Transverse colon (tissue), 4 donors: ENCODE measurements around the gene BCL6. TPM values are rescaled to one million over a fixed set of nuclear protein-coding genes. Genes with fewer than 3 reads are reported as not detected.

Source experiments
- DNase-seq: peaks from one replicate; pipeline ENCODE4 v3.0.0-alpha.2; 2019
- H3K27ac ChIP-seq, 4 donors: fragments of 200-600 bp; sonication (generic); 2 replicates each; pipeline ENCODE4 v1.5.1; 2016 to 2018; ENCODE audit warnings: inconsistent platforms in 4 of 4
- H3K27me3 ChIP-seq: fragments of 200-600 bp; sonication (generic); 2 replicates; pipeline ENCODE4 v1.5.1; 2017; ENCODE audit warnings: inconsistent platforms
- H3K36me3 ChIP-seq, 4 donors: fragments of 200-600 bp; sonication (generic); 2 replicates each; pipeline ENCODE4 v1.5.1; 2017 to 2019; ENCODE audit warnings: inconsistent platforms in 4 of 4
- H3K4me1 ChIP-seq, 4 donors: fragments of 200-600 bp; sonication (generic); 2 replicates each; pipeline ENCODE4 v1.5.1; 2017 to 2020; ENCODE audit warnings: inconsistent platforms in 4 of 4
- H3K4me3 ChIP-seq, 4 donors: fragments of 200-600 bp; sonication (generic); 1 replicate in 1 of 4; 2 replicates in 3 of 4; pipeline versions ENCODE4 v1.5.1 to v1.6.1; 2017 to 2019; ENCODE audit warnings: inconsistent platforms in 4 of 4
- H3K9me3 ChIP-seq, 2 donors: fragments of 200-600 bp; sonication (generic); 2 replicates each; pipeline ENCODE4 v1.5.1; 2017 to 2019; ENCODE audit warnings: inconsistent platforms in 2 of 2
- EP300 ChIP-seq: sonication (generic); formaldehyde crosslinking; IDR thresholded peaks from one replicate; pipeline ENCODE4 v1.6.1; 2017; ENCODE audit warnings: antibody characterized with exemption, low read depth
- POLR2A ChIP-seq: fragments of 450-650 bp; IDR thresholded peaks from one replicate; pipeline ENCODE4 v1.6.1; 2016; ENCODE audit warnings: antibody characterized with exemption, mild to moderate bottlenecking, moderate library complexity
- POLR2AphosphoS5 ChIP-seq, 3 donors: sonication (generic); formaldehyde crosslinking; IDR thresholded peaks; one replicate each; pipeline ENCODE4 v1.6.1; 2016; ENCODE audit warnings: antibody characterized with exemption in 3 of 3
- WGBS, 2 donors: methylation state at CpG; one replicate each; pipeline ENCODE4 v1.1.5; 2018; ENCODE audit warnings: low coverage in 1 of 2; 5-methylcytosine and 5-hydroxymethylcytosine counted together
- in situ Hi-C, 4 donors: fragments of 200-750 bp; cut with MboI; loops; one replicate each; pipeline versions ENCODE4 v1.15.0 to v1.15.1; 2017; ENCODE audit warnings: low sequenced_read_pairs in 3 of 4, low pct_ligation_motif_present in 1 of 4, low pct_unique_long_range_greater_than_20kb in 1 of 4
- intact Hi-C: fragments of 100-400 bp; cut with DNase I; formaldehyde crosslinking; loops from one replicate; pipeline ENCODE4 v1.15.1; 2023; ENCODE audit warnings: low total_unique reads
- total RNA-seq, 4 donors: library from RNA; depleted of rRNA; stranded (reverse); fragments of >200 nt; gene quantifications; one replicate each; pipeline ENCODE4 v1.1.0, GENCODE V29; 2016
- TF ChIP-seq, protein P1 (sequence below), 5 experiments: fragments of 200-600 bp in 3 of 5; fragments of 450-650 bp in 2 of 5; sonication (generic) in 3 of 5; IDR thresholded peaks; 1 replicate in 2 of 5; 2 replicates in 3 of 5; pipeline ENCODE4 v1.5.1; 2016 to 2017; ENCODE audit warnings: antibody characterized with exemption in 5 of 5, inconsistent platforms in 3 of 5, mild to moderate bottlenecking in 2 of 5, moderate library complexity in 1 of 5

Gene BCL6
- total RNA-seq, 4 donors from 2014 or later = 18.7 to 65.5 (median 32.5) TPM

DNA sequence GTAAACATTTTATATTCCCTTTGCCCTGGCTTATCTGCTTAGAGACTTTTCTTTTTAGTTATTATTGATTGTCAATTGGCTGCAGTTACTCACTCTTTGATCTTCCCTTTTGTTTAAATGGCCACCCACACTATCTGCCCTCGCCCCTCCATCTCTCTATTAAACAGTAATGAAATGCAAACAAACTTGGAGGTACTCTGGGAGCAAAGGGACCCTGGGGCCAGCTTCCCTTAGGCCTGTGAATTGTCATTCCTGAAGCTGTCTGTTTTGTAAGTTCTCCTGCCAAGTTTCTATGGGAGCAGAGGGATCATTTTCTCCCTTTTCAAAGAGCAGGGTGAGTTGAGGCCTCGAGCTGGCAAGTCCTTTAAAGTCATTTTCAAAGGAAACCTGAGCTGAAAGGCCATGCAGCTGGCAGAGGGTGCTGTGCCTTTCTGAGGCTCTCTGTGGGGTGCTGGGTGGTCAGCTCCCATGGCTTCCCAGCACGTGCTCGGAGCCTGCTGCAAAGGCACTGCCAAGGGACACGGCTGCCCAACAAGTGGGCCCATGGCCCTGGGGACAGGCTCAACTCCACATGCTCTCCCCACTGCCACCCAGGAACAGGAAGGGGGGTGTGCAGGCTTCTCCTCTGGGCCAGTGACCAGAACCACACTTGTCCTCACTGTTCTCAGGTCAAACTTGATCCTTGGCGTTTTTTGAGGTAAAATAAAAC, 25.5 kb downstream of the BCL6 start:
- Histone ChIP-seq H3K4me3 (no peak overlapping the region), H3K36me3 (peaks cover 0 to 40% (median 7%) of the 10 kb centered on the region in 4 donors), H3K27me3 (no peaks in the 10 kb centered on the region), H3K4me1 (peaks cover 0 to 4% (median 0%) of the 10 kb centered on the region in 4 donors), H3K9me3 (no peaks in the 10 kb centered on the region), H3K27ac (peak overlapping the region in 3 of 4 donors; percentile 32 to 53 (median 51))
- 50 to 60% methylated on average over 1 to 6 of the region's 6 CpGs for WGBS, 2 donors
- TF ChIP-seq, protein P1, sequence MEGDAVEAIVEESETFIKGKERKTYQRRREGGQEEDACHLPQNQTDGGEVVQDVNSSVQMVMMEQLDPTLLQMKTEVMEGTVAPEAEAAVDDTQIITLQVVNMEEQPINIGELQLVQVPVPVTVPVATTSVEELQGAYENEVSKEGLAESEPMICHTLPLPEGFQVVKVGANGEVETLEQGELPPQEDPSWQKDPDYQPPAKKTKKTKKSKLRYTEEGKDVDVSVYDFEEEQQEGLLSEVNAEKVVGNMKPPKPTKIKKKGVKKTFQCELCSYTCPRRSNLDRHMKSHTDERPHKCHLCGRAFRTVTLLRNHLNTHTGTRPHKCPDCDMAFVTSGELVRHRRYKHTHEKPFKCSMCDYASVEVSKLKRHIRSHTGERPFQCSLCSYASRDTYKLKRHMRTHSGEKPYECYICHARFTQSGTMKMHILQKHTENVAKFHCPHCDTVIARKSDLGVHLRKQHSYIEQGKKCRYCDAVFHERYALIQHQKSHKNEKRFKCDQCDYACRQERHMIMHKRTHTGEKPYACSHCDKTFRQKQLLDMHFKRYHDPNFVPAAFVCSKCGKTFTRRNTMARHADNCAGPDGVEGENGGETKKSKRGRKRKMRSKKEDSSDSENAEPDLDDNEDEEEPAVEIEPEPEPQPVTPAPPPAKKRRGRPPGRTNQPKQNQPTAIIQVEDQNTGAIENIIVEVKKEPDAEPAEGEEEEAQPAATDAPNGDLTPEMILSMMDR (IDR thresholded peaks at IDR 0.05) = no peak
- TF ChIP-seq POLR2AphosphoS5 (IDR thresholded peaks at IDR 0.05) (no peak), POLR2A (no peak), EP300 (no peak)
- intact Hi-C loops (no loop called here), in situ Hi-C loops (no loop called here)
- DNase-seq = no peak

DNA sequence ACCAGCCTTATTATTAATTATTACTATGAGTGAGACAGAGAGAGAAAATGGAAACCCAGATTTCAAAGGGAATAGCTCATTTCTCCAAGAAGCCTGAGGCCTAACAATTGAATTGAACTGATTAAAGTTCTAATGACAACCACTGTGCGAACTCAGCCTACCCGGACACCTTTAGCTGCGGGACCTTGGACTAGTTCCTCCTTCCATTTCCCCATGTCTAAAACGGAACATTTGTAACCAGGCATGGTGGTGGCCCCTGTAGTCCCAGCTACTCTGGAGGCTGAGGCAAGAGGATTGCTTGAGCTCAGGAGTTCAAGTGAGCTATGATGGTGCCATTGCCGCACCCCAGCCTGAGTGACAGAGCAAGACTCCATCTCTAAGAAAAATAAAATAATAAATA, 26.5 kb downstream of the BCL6 start:
- Histone ChIP-seq H3K27ac (no peak overlapping the region), H3K36me3 (peaks cover 0 to 32% (median 6%) of the 10 kb centered on the region in 4 donors), H3K4me3 (no peak overlapping the region), H3K9me3 (no peaks in the 10 kb centered on the region), H3K27me3 (no peaks in the 10 kb centered on the region), H3K4me1 (peaks cover 0 to 9% (median 0%) of the 10 kb centered on the region in 4 donors)
- DNase-seq = no peak
- intact Hi-C loops = no loop called here
- in situ Hi-C loops = no loop called here
- 97% methylated on average over 5 of the region's 5 CpGs; no CpG with 5 or more reads in 1 of the 2 donors for WGBS, 2 donors
- no peak for TF ChIP-seq POLR2A
- no peak for TF ChIP-seq POLR2AphosphoS5 (IDR thresholded peaks at IDR 0.05)
- no peak for TF ChIP-seq EP300
- TF ChIP-seq, protein P1 (IDR thresholded peaks at IDR 0.05) = no peak

DNA sequence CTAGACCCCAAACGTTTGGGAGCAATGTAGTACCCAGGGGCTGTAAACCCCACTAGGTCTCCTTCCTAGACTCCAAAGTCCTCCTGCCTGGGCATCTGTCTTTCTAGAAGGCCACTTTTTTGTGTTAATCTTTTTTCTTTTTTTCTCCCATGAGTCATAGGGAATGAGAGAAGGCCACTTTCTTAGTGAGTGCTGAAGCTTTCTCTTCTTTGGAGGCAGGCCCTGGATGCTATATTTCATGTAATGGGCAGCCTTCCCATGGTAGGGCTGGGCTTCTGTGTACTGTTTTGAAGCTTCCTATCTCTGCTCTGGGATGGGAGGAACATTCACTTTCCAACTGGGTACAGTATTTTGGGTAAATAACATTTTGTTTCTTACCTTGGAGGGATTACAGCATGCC, 27.7 kb downstream of the BCL6 start:
- Histone ChIP-seq H3K27me3 (no peaks in the 10 kb centered on the region), H3K4me3 (no peak overlapping the region), H3K27ac (no peak overlapping the region), H3K36me3 (peaks cover 0 to 20% (median 4%) of the 10 kb centered on the region in 4 donors), H3K4me1 (peaks cover 0 to 10% (median 0%) of the 10 kb centered on the region in 4 donors), H3K9me3 (no peaks in the 10 kb centered on the region)
- WGBS, 2 donors = 14 to 35% methylated on average over 1 of the region's 1 CpG
- intact Hi-C loops (no loop called here), in situ Hi-C loops (no loop called here)
- no peak for TF ChIP-seq POLR2AphosphoS5 (IDR thresholded peaks at IDR 0.05)
- no peak for TF ChIP-seq EP300
- TF ChIP-seq, protein P1 (IDR thresholded peaks at IDR 0.05) = no peak
- no peak for DNase-seq

DNA sequence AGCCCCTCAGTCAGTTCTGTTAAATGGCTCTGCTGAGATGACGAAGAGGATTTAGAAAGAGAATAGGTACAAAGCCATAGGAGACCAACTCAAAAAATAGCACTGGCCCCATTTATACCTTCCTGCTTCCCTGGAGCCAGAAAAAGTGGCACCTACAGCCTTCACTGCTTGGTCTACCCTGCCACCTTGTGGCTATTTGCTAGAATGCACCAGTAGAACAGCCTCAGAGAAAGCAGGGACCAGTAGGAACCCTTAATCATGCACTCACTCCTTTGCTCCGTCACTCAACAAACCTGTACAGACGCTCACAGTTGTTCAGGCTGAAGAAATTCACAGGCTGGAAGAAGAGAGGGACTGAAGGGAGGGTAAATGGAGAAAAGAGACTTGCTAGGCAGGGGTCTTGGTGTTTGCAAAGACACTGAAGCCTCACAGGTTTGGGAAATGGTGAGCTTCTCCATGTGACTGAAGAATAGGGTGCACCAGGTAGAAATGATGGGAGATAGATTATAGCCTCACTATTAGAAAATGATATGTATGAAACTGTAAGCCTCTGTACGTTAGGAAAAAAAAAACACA, 30.8 kb downstream of the BCL6 start:
- no peaks in the 10 kb centered on the region for H3K9me3 ChIP-seq
- H3K4me1 ChIP-seq = peaks cover 0 to 5% (median 0%) of the 10 kb centered on the region in 4 donors
- no peak overlapping the region for H3K4me3 ChIP-seq
- H3K27ac ChIP-seq = no peak overlapping the region
- intact Hi-C loops (no loop called here), in situ Hi-C loops (no loop called here)
- TF ChIP-seq POLR2AphosphoS5 (IDR thresholded peaks at IDR 0.05) = no peak
- TF ChIP-seq, protein P1 (IDR thresholded peaks at IDR 0.05) = peak; percentile 83 to 94 (median 91)
- DNase-seq = peak; percentile 78
- H3K36me3 ChIP-seq = no peaks in the 10 kb centered on the region
- WGBS, 2 donors = 5 to 28% methylated on average over 2 to 4 of the region's 4 CpGs
- no peaks in the 10 kb centered on the region for H3K27me3 ChIP-seq
